AG20443 (cell line): ENCODE results near the gene PAPLN.

ENCODE experiments used
- DNase-seq: peaks from one replicate; pipeline ENCODE4 v3.0.0; 2012; ENCODE audit warnings: low spot score, mixed read lengths

PAPLN gene

GRCh38 chr14:73232984-73233383 is 4.3 kb upstream of the PAPLN start:
- no peak for DNase-seq

- DNase-seq: no peak
These were observed 3.7 kb upstream of the PAPLN start for GRCh38 chr14:73233564-73233963.

- DNase-seq: no peak
These were observed 3.3 kb upstream of the PAPLN start for GRCh38 chr14:73234029-73234428.

- no peak for DNase-seq
These were observed 2.5 kb upstream of the PAPLN start for GRCh38 chr14:73234586-73235394.

GRCh38 chr14:73235531-73236155 is 1.7 kb upstream of the PAPLN start:
- peak; percentile 8 for DNase-seq

- DNase-seq: no peak
These were observed 1.1 kb upstream of the PAPLN start for GRCh38 chr14:73236157-73236556.

- DNase-seq: no peak
These were observed 521 bp upstream of the PAPLN start for GRCh38 chr14:73236752-73237218.

GRCh38 chr14:73237786-73238423 is 599 bp downstream of the PAPLN start:
- peak; percentile 34 for DNase-seq

GRCh38 chr14:73238424-73238852 is 1.1 kb downstream of the PAPLN start:
- peak; percentile 68 for DNase-seq

- DNase-seq: peak; percentile 9
These were observed 1.6 kb downstream of the PAPLN start for GRCh38 chr14:73238941-73239340.

GRCh38 chr14:73239393-73240241 is 2.3 kb downstream of the PAPLN start:
- peak; percentile 65 for DNase-seq

GRCh38 chr14:73240816-73241480 is 3.6 kb downstream of the PAPLN start:
- DNase-seq: no peak

- no peak for DNase-seq
These were observed 4.3 kb downstream of the PAPLN start for GRCh38 chr14:73241481-73242165.

- DNase-seq: no peak
These were observed 5.1 kb downstream of the PAPLN start for GRCh38 chr14:73242357-73242901.

GRCh38 chr14:73243341-73243740 is 6.0 kb downstream of the PAPLN start:
- no peak for DNase-seq

GRCh38 chr14:73243748-73244147 is 6.4 kb downstream of the PAPLN start:
- DNase-seq: no peak

- no peak for DNase-seq
These were observed 7.4 kb downstream of the PAPLN start for GRCh38 chr14:73244541-73245290.

- peak; percentile 87 for DNase-seq
These were observed 8.4 kb downstream of the PAPLN start for GRCh38 chr14:73245480-73246325.
